NCI-H146 treated with DMSO at 0.1 percent for 48 hours (cell line): ENCODE results near the gene LBP.
"Not testable (repeated sequence)": the region's sequence is repeated elsewhere in the genome, so short reads cannot be mapped to it uniquely, and the experiment has no call there.

Source experiments
- DNase-seq: peaks from one replicate; lab custom pipeline; 2025; ENCODE audit not compliant: unreplicated experiment; lab: John Stamatoyannopoulos, UW

The LBP gene

DNA sequence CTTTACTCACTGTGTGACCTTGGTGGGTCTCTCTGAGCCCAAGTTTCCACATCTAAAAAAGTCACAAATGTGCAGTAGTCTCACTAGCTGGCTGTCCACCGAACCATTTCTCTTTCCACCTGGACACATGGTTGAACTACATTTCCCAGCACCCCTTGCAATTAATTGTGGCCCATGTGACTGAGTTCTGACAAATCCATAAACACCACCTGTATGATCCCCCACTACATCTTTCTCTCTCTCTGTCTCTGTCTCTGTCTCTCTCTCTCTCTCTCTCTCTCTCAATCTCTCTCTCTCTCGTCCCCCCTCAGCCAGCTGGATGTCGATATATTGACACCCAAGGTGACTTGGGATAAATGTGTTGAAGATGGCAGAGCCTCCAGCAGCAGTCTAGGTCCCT lies 46.1 kb downstream of the LBP start:
- DNase-seq, result no peak

GRCh38 chr20:38393259-38393658 lies 47.0 kb downstream of the LBP start:
- no peak for DNase-seq

DNA sequence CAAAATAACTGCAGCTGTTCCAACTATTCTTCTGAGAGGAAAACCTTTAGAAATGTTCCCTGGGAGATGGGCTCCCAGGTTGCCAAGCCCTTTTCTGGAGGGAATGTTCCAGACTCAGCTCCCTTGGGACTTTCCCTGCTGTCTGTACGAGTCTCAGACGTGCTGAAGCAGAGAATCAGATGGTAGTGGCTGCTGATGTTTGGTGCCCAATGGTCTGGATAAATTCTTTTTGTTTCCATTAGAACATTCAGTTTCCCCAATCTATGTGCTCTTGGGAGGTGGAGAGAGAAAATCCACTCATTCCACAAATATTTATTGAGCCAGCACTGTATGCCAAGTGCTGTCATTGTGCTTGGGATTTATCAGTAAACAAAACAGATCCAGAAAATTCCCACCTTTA lies 48.9 kb downstream of the LBP start:
- DNase-seq, result no peak

DNA sequence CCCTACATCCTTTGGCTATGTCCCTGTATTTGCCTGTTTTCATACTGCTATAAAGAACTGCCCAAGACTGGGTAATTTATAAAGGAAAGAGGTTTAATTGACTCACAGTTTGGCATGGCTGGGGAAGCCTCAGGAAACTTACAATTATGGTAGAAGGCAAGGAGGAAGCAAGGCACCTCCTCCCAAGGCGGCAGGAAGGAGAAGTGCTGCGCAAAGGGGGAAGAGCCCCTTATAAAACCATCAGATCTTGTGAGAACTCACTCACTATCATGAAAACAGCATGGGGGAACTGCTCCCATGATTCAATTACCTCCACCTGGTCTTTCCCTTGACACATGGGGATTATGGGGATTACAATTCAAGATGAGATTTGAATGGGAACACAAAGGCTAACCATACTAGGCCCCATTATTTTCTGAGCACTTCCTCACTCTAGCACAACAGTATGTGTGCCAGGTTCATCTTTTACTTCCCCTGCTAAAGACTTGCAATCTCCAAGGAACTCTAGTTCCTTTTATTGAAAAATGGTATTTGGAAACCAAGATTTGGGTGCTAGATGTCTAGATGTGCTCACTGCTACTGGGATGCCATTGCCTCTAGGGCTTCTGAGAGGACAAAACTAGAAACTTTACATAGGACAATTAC lies 49.6 kb downstream of the LBP start:
- not testable (repeated sequence) for DNase-seq

DNA sequence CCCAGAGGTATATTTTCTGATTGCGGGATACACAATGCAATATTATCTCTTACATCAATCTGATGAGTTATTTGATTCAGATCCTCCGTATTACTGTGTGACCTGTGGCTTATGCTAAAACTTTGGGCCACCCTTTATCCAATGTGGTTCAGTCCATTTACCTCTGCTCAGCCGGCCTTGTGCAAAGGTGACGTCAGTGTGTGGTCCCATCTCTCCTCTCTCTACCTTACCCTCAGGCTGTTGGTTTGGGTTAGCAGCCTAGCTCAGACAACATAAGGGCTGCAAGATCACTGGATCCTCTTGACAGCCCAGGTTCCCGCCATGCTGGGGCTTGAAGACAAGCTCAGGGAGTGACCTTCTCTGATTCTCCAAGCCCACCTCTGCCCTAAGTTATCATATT lies 55.8 kb downstream of the LBP start:
- DNase-seq, result no peak

- no peak for DNase-seq
Observed at GRCh38 chr20:38402816-38403215, 56.5 kb downstream of the LBP start.

- no peak for DNase-seq
Observed at GRCh38 chr20:38404016-38404415, 57.7 kb downstream of the LBP start.

- DNase-seq, result no peak
Observed at GRCh38 chr20:38405132-38405531, 58.9 kb downstream of the LBP start.

- no peak for DNase-seq
Observed at GRCh38 chr20:38406476-38406875, 60.2 kb downstream of the LBP start.

DNA sequence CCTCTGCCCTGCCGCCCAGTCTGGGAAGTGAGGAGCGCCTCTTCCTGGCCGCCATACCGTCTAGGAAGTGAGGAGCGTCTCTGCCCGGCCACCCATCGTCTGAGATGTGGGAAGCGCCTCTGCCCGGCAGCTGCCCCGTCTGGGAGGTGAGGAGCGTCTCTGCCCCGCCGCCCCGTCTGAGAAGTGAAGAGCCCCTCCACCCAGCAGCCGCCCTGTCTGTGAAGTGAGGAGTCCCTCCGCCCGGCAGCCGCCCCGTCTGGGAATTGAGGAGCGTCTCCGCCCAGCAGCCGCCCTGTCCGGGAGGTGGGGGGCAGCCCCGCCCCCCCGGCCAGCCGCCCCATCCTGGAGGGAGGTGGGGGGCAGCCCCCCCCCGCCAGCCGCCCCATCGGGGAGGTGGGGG lies 61.0 kb downstream of the LBP start:
- DNase-seq, result no peak

GRCh38 chr20:38407822-38408221 lies 61.5 kb downstream of the LBP start:
- DNase-seq, result not testable (repeated sequence)

GRCh38 chr20:38412877-38413577 lies 66.7 kb downstream of the LBP start:
- no peak for DNase-seq

DNA sequence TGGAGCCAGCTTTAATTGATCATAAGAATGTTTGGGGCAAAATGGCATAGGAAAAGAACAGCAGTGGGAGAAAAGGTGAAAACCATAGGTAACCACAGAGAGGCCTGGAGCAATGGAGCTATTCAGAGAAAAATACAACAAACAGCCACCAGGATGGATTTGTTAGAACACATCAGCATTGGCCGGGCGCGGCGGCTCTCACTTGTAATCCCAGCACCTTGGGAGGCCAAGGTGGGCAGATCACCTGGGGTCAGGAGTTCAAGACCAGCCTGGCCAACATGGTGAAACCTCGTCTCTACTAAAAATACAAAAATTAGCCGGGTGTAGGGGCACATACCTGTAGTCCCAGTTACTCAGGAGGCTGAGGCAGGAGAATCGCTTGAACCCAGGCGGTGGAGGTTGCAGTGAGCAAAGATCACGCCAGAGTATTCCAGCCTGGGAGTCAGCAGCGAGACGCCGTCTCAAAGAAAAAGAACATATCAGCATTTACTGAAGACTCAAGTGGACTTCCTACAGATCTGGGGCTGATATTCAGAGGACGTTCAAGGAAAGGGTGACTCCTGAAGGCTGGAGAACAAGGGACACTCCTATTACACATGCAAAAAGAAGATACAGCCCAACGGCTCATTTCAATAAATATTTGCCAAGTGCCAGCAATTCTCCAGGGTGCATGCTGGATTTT lies 68.6 kb downstream of the LBP start:
- no peak for DNase-seq

DNA sequence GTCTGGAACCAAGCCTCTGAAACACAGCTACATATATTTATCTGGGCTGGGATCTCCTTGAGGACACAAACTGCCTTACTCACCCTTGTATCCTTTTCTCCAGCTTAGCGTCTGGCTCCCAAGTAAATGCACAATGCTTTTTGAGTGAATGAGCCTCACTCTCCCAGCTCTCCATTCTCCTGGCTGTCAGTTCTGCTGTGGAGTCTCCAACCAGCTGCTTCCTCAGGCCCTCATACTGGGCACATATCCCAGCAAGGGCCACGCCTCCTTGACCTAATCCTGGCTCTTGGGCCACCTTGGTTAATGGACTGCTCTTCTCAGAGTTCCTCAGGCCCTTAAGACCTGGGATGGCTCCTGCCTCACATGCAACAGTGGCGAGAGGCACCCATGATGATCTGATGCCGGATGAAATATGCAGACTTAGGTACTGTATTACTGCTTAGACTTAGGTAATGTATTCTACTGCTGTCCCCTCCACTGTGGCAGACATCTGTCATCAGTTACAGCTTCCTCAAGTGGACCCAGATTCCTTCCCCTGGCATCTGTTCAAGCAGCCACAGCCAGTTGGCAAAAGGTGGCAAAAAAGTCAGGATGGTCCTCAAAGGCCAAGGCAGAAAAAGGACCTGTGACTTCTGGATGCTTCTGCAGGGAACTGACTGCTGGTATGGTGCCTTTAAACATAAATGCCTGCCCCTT lies 72.4 kb downstream of the LBP start:
- no peak for DNase-seq

DNA sequence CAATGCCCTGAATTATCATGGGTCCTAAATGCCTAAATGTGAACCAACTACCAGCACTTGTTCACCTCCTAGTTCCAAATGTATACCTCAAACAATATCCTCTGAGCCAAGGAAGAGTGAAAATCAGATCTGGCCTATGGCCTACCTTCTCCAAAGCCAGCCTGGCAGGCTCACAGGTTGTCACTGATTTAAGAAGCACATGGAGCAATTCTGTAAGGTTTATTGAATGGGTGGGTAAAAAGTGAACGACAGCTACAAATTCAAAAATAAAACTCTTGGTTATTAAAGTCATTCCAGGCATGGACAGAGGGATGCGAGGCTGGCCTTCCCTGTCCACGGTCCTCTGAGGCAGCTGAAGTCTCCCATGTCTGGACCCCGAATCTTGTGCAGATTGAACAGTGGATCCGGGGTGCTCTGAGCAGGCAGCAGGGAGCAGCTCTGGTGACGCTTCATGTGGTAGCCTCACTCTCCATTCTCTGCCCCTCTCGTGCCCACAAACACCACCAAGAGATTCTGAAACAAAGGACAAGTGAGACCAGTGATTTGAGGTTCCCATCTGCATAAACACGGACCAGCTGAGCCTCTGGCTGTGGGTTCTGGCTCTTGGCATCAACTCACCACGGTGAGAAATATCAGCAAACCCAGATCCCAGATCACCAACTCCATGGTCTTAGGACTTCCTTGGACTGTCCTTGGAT lies 74.3 kb downstream of the LBP start:
- no peak for DNase-seq

DNA sequence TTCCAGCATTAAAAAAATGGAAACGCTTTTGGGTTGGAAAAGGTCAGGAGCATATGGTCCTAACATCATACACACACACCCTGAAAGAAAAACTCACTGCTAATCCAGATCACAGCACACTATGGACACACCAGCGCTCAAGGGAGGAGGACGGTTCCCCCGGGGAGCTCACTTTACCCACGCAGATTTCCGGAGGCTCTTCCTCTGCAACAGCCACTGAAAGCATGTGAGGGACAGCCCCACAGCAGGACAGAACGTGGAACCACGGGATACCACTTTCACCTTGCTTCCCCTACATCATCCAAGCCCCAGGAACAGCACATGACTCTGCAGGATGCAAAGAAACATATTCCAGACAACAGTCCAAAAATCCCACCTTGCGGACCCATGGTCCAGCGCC lies 75.6 kb downstream of the LBP start:
- no peak for DNase-seq

DNA sequence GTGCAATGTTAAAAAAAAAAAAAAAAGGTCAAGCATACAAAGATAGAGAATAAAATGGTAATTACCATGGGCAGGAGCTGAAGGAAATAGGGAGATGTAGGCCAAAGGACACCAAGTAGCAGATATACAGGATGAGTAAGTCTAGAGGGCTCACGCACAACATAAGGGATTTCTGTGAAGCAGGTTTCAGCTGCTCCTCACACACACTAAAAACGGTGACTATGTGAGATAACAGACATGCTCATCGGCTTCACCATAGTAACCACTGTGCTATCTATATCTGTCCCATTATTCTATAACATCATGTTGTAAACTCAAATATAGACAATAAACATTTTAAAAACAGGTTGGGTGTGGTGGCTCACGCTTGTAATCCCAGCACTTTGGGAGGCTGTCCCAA lies 77.3 kb downstream of the LBP start:
- no peak for DNase-seq

DNA sequence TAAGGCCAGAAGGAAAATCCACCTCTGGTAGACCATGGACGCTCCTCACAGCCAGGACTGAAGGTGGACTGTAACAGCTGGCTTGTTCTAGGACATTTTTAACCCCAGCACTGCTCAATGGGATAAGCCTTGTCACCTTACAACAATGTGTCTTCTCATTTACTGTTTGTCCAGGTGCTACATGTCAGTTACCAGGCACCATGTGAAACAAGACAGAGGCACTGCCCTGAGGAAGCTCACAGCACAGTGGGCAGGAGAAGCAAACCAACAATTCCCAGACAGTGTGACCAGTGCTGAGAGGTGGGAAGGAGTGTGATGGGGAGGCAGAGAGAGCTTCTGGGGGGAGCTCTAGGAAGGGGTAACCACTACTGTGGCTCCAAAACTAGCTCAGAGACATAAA lies 78.1 kb downstream of the LBP start:
- no peak for DNase-seq

GRCh38 chr20:38426006-38426897 lies 80.0 kb downstream of the LBP start:
- DNase-seq, result no peak
